Stomach smooth muscle (tissue), 2 donors: ENCODE data around the gene NKD2.
A peak's percentile ranks its signal among the peaks of the same experiment; 100 is the strongest.

ENCODE experiments used
- H3K27ac ChIP-seq: one replicate; pipeline ENCODE4 v1.7.0; 2013; ENCODE audit warnings: mild to moderate bottlenecking, low read length, inconsistent platforms
- H3K27me3 ChIP-seq, 2 donors: one replicate each; pipeline ENCODE4 v1.7.0; 2013; ENCODE audit warnings: low read length in 2 of 2; ENCODE audit not compliant: insufficient read depth in 2 of 2, control insufficient read depth in 1 of 2
- H3K36me3 ChIP-seq, 2 donors: one replicate each; pipeline ENCODE4 v1.7.0; 2013; ENCODE audit warnings: low read length in 2 of 2; ENCODE audit not compliant: control insufficient read depth in 2 of 2, insufficient read depth in 2 of 2
- H3K4me1 ChIP-seq: one replicate; pipeline ENCODE4 v1.7.0; 2013; ENCODE audit warnings: low read length; ENCODE audit not compliant: control insufficient read depth, insufficient read depth
- H3K4me3 ChIP-seq, 2 donors: one replicate each; pipeline ENCODE4 v1.7.0; 2013; ENCODE audit warnings: low read length in 2 of 2
- H3K9ac ChIP-seq, 2 donors: one replicate each; pipeline ENCODE4 v1.7.0; 2013; ENCODE audit warnings: low read length in 2 of 2, mild to moderate bottlenecking in 1 of 2
- H3K9me3 ChIP-seq, 2 donors: one replicate each; pipeline ENCODE4 v1.7.0; 2013; ENCODE audit warnings: low read length in 2 of 2; ENCODE audit not compliant: control insufficient read depth in 2 of 2
- donor health status: healthy.
- donor health status: Pancreatic carcinoma.

Gene NKD2

DNA sequence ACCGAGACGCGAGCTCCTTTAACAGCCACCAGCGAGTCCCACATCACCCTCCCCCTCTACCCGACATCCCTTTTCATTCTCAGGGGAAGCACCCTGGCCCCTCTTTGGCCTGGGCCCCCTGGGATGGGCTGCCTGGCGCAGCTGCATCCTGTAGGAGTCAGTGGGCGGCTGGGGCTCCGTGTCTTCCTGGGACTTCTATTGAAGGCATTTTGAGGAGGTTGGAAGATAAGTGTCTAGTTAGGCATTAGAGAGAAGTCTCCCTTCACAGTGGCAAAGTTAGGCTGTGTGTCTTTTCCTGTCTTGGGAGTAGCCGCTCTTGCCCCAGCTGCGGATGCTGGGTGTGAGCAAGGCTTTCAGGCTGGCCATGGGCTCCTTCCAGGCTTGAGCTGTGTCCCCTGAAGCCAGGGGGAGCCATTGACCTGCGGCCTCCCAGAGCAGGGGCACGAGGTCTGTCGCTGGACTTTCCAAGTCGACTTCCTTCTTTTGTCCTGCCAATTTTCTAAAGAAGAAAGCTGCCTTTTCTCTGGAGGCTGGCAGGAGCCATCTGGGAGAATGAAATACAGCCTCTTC is 18.6 kb upstream of the NKD2 start:
- Histone ChIP-seq H3K9me3 (peaks cover 4 to 5% of the 10 kb centered on the region in 2 donors), H3K27ac (no peak overlapping the region), H3K36me3 (no peaks in the 10 kb centered on the region), H3K9ac (no peak overlapping the region), H3K27me3 (no peaks in the 10 kb centered on the region), H3K4me1 (peaks cover 3% of the 10 kb centered on the region), H3K4me3 (no peak overlapping the region)

DNA sequence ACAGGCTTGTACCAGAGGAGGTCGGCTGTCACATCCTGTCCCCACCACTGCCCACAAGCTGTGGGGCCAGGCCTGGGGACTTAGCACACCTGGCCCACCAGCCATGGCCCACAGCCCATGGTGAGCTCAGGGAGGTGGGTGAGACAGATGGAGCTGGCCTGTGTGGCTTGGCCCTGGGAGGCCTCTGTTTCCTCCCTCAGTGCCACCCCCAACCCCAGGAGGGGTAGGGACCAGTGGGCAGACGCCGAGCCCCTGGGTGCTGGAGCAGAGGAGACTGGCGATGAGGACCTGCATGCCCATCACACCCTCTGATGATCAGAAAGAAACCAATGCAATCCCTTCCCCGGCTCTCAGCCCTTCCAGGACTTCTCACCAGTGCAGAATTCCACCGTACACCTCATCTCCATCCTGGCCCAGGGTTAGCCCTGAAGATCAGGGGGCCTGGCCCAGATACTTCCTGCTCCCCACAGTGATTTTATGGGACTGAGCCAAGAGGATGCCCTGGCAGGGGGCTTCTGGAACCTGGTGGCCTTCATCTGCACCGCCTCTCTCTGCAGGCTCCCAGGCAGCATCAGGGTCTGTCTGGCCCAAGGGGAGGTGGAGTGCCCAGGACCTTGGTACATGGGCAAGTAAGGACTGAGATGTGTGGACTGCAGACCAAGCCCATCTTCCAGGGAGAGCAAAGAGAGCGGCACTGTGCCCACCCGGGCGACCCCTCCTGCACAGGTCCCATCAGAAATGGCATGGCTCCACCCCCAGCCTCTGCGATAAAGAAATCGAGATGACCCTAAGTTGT is 16.9 kb upstream of the NKD2 start:
- Histone ChIP-seq H3K4me1 (peaks cover 3% of the 10 kb centered on the region), H3K4me3 (no peak overlapping the region), H3K36me3 (no peaks in the 10 kb centered on the region), H3K27ac (no peak overlapping the region), H3K9ac (no peak overlapping the region), H3K27me3 (no peaks in the 10 kb centered on the region), H3K9me3 (peaks cover 4 to 5% of the 10 kb centered on the region in 2 donors)

DNA sequence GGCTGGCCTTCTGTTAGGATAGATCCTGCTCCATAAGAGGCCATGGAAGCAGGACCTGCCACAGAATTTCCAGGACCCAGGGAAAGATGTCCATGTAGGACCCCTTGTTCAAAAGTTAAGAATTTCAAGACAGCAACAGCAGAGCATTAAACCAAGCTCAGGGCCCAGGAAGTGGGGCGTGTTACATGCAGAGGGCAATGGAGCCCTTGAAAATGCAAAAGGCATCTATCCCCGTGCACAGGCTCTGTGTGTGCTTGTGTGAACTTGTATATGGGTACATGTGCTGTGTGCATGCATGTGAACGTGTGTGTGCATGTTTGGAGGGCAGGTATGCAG is 14.4 kb upstream of the NKD2 start:
- no peaks in the 10 kb centered on the region for H3K36me3 ChIP-seq
- H3K9me3 ChIP-seq = no peaks in the 10 kb centered on the region
- no peak overlapping the region for H3K27ac ChIP-seq
- H3K4me3 ChIP-seq = no peak overlapping the region
- no peak overlapping the region for H3K9ac ChIP-seq
- H3K27me3 ChIP-seq = no peaks in the 10 kb centered on the region
- H3K4me1 ChIP-seq = peaks cover 17% of the 10 kb centered on the region

DNA sequence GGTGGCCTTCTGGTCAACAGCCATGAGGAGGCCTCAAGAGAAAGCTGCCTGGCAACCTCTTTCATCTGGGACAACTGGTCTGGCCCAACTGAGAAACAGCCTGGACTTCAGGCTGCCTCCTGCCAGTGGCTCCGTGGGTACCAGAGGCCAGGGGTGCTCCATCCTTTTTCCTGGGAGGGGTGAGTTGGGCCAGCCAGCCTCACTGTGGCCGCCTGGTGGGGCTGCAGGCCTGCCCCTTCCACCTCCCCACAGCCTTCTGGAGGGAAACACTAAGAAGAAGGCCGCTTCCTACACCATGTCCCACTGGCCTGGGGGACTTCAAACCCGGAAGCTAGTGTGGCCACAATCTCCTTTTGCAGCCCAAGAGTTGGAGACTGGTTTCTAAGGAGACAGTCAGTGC is 13.8 kb upstream of the NKD2 start:
- Histone ChIP-seq H3K4me1 (peaks cover 21% of the 10 kb centered on the region), H3K27ac (no peak overlapping the region), H3K4me3 (no peak overlapping the region), H3K9ac (no peak overlapping the region), H3K36me3 (no peaks in the 10 kb centered on the region), H3K9me3 (no peaks in the 10 kb centered on the region), H3K27me3 (no peaks in the 10 kb centered on the region)

DNA sequence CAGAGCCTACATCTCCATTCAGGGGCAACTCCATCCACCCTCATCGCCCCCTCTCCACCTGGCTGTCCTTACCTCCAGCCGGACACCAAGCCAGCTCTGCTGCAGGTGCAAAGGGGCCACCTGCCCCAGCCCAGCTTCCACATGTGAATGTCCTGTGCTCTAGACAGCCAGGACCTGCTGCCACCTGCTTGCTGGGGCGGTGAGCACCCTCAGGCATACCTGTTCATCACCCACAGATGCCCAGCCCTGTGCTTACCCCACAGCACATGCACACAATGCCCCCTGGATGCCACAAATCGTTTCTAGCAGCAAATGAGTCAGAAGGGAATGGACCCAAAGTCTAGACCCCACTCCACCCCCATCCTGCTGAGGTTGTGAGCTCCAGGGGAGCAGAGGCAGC is 13.3 kb upstream of the NKD2 start:
- H3K9me3 ChIP-seq = no peaks in the 10 kb centered on the region
- no peaks in the 10 kb centered on the region for H3K27me3 ChIP-seq
- H3K9ac ChIP-seq = no peak overlapping the region
- no peaks in the 10 kb centered on the region for H3K36me3 ChIP-seq
- no peak overlapping the region for H3K27ac ChIP-seq
- H3K4me3 ChIP-seq = no peak overlapping the region
- H3K4me1 ChIP-seq = peaks cover 21% of the 10 kb centered on the region

DNA sequence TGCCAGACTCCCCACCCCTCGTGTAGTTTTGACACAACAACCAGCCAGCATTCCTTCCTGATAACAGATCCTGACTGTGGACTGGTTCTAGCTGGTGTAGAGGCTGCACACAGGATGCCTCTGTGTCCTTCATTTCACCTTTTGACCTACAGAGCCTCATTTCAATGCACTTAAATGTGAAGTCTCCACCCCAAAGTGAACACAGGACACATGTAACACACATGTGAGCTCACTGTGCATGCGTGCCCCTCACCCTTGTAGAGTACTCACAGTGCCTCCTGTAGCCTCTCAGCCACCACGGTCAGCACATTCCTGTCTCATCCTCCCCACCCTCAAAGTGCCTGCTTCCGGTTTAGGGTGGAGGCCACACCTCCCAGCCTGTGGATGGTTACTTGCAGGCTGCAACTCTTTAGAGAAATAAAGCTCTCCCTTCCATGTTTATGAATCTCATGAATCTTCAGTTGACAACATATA is 11.6 kb upstream of the NKD2 start:
- H3K27ac ChIP-seq = no peak overlapping the region
- peak overlapping the region in 1 of 2 donors; percentile 15 for H3K4me3 ChIP-seq
- no peaks in the 10 kb centered on the region for H3K27me3 ChIP-seq

DNA sequence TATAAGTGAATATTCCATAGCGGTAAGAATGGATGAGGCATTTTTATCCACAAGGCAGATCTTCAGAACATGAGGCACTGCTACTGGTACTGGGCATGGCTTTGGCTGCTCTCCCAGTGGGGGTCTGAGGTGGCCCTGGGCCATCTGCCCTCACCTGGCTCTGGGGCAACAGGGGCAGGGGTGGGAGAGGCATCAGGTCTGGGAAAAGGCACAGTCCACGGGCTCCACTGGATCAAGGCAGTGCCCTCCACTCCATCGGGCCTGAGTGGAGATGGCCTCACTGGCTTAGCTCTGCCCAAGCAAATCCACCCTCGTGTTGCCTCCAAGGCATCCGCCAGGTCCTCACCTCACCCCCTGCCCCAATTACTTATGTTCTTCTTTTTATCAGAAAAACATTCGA is 10.9 kb upstream of the NKD2 start:
- Histone ChIP-seq H3K4me3 (no peak overlapping the region), H3K9ac (no peak overlapping the region), H3K9me3 (no peaks in the 10 kb centered on the region), H3K27me3 (no peaks in the 10 kb centered on the region), H3K36me3 (no peaks in the 10 kb centered on the region), H3K27ac (no peak overlapping the region), H3K4me1 (peaks cover 19% of the 10 kb centered on the region)

More for the DNA sequence above, 11.6 kb upstream of the NKD2 start:
- H3K36me3 ChIP-seq = no peaks in the 10 kb centered on the region
- H3K9ac ChIP-seq = no peak overlapping the region
- H3K9me3 ChIP-seq = no peaks in the 10 kb centered on the region
- H3K4me1 ChIP-seq = peaks cover 19% of the 10 kb centered on the region

DNA sequence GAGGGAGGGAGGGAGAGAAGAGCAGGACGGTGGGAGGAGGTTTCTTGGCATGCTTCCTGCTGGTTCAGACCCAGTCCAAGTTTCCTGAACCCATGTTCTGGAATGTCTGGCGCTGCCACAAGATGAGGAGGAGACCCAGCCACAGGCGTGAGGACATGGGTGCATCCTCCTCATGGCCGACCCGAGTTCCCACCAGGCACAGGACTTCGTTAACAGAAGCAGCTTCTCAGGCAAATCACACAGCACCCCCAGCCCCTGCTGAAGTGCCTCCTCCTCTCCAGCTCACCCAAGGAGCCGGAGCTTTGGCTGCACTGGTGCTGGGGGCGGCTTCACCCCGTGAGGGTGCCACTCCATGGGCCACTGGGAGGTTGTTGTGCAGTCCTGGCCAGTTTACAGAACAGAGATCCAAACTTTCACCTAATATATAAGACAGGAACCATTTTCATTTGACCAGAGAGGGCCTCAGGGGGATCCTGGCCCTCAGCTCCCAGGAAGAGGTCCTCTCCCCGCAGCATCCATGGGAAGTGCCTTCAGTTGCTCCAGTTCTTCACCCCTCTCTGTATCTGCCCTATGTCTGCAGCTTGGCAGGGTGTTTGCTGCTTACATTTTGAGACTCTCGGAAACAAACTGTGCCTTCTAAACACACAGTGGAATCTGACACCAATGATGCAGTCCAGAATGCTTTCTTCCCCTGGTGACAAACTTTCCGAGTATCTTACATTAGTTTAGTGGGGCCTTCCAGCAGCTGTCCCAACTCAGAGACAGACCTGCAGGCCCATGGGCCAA is 10.2 kb upstream of the NKD2 start:
- H3K27ac ChIP-seq = peak overlapping the region; percentile 11
- H3K36me3 ChIP-seq = no peaks in the 10 kb centered on the region

DNA sequence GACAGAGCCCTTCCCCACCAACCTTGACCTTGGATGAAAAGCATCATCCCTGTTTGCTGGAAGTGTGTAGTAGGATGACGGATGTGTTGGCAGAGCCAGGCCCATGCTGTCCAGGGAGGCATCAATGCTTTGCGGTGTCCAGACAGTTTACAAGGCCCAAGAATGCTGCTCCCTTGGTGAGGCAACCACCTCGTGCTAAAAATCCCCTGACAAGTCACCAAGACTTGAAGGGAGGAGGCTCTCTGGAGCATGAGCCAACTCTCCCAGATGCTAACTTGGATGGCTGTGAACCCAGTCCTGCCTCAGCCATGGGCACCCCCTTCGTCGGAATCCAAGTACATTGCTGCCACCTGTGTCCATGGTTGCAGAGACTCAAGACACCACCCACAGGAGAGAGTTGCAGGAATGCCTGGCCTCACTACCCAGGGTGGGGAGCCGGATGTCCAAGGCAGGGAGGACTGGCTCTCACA is 9.5 kb upstream of the NKD2 start:
- Histone ChIP-seq H3K27ac (peak overlapping the region; percentile 11), H3K27me3 (no peaks in the 10 kb centered on the region), H3K36me3 (no peaks in the 10 kb centered on the region), H3K4me3 (no peak overlapping the region), H3K9ac (no peak overlapping the region), H3K4me1 (peaks cover 21% of the 10 kb centered on the region), H3K9me3 (no peaks in the 10 kb centered on the region)

More for the DNA sequence above, 10.2 kb upstream of the NKD2 start:
- H3K9me3 ChIP-seq = no peaks in the 10 kb centered on the region
- peaks cover 19% of the 10 kb centered on the region for H3K4me1 ChIP-seq
- no peaks in the 10 kb centered on the region for H3K27me3 ChIP-seq
- no peak overlapping the region for H3K9ac ChIP-seq
- no peak overlapping the region for H3K4me3 ChIP-seq

DNA sequence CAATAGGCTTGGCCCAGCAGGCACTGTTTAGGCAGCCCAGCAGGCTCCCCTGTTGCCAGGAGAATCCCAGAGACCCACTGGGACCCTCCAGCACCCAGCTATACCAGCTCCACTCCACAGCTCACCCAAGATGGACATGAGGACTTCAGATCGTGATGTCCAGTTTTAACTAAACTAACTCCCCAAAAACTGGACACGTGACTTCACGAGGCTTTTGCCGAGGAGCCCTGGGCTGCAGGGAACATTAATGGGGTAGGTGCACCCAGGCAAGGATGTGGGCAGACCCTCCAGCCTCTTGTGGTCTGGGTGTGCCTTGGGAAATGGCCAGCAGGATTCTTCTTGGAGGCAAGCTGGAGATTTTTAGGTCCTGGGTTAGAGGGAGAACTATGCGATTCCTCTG is 8.9 kb upstream of the NKD2 start:
- Histone ChIP-seq H3K4me3 (no peak overlapping the region), H3K36me3 (no peaks in the 10 kb centered on the region), H3K9me3 (no peaks in the 10 kb centered on the region), H3K27me3 (no peaks in the 10 kb centered on the region), H3K27ac (no peak overlapping the region), H3K9ac (no peak overlapping the region), H3K4me1 (peaks cover 27% of the 10 kb centered on the region)
